ENCODE measurements around the gene PEX1.
"Not testable (repeated sequence)": the region's sequence is repeated elsewhere in the genome, so short reads cannot be mapped to it uniquely, and the experiment has no call there.

Gene PEX1

GRCh38 chr7:92503767-92504166 lies 24.6 kb downstream of the PEX1 start:
- no peak for DNase-seq

DNA sequence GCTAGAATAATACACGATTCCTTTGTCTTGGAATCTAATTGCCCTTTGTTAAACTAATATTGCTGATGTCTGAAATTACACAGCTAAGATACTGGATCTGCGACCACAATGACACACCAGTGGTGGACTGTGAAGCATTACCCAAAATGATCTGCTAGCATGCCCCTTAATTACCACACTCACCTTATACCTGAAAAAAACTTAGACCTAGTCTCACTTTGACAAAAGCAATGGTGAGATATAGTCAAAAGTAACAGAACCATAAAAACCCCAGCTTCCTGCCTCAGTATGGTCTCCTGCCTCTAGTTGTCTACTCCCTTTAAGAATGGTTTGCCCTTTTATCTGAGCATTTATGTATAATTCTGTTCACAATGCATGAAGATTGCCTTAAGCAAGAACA lies 29.8 kb downstream of the PEX1 start:
- no peak for DNase-seq

DNA sequence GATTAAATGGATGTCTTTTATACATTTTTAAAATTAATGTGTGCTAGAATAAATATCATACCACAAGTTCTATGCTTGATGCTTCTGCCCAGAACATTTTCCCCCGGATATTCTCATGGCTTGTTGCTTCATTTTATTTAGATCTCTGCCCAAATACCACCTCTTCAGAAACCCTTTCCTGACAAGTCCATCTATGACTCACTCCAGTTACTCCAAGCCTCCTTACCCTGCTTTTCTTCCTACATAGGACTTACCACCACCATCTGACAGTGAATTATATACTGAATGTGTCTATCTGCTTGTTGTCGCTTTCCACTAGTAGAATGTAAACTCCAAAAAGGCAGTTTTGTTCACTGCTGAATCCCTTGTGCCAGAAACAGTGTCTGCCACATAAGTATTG lies 31.4 kb downstream of the PEX1 start:
- DNase-seq = no peak

DNA sequence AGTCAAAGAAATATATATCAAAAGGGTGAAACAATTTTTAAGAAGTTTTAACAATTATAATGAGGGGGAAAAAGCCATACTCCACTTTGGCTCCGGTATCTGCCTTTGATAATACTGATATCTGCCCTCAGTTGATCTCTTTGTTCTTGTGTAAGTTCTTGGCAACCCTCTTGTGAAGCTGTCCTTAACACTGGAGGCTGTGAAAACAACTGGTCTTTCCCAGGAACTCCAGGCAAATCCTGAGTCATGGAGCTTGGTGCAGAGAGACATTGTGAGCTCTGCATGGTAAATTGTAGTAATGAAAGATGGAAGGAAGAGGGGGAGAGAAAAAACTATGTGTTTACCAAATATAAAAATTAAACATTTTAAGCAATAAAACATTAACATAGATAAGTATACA lies 38.7 kb downstream of the PEX1 start:
- no peak for DNase-seq

GRCh38 chr7:92487804-92488203 lies 40.5 kb downstream of the PEX1 start:
- DNase-seq = no peak

DNA sequence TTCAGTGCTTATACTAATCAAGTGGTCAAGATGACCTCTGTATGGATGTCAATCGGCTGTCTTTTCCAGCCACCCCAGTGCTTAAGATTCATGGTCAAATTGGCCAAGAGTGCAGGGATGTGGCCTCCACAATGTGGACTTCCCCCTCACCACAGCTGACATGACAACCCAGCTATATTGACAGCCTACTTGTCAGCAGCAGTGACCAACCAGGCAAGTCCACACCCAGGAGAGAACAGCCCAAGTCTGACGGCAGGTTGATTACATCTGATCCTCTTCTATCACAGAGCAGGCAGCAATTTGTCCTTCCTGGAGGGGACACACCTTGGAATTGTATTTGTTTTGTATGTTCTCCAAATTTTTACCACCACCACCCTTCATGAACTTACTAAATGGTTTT lies 42.3 kb downstream of the PEX1 start:
- DNase-seq = no peak

GRCh38 chr7:92485267-92485892 lies 42.9 kb downstream of the PEX1 start:
- DNase-seq = no peak

DNA sequence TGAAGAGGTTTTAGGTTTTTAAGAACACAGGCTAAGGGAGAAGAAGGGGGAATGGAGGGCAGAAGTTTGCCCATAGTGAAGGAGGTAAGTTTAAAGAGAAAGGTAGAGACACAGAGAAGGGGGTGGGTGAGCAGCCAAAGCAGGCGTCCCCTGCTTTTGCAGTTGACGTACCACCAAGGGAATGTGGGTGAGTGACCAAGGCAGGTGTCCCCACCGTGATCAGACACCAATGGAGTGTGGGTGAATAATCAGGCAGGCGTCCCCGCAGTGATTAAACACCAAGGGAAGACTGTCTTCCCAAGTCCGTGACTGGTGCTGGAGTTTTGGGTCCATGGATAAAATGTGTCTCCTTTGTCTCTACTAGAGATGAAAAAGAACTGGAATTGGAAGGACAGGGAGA lies 44.1 kb downstream of the PEX1 start:
- DNase-seq = not testable (repeated sequence)

DNA sequence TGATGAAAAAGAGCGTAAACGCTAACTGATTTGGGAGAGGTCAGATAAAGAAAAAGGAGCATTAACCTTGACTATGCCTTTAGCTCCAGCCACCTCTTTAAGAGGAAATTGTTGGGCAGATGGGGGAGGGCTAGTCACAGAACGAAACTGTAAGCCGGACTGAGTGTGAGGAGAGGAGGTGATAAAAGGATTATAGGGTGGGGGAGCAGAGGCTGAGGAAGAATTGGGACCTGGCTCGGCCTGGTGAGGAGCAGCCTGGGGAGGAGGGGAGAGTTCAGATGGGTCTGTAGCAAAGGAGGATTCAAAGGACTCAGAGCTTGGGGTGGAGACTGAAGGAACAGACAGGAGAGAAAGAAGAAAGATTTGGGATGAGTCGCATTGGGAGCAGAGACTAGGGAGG lies 44.7 kb downstream of the PEX1 start:
- not testable (repeated sequence) for DNase-seq

DNA sequence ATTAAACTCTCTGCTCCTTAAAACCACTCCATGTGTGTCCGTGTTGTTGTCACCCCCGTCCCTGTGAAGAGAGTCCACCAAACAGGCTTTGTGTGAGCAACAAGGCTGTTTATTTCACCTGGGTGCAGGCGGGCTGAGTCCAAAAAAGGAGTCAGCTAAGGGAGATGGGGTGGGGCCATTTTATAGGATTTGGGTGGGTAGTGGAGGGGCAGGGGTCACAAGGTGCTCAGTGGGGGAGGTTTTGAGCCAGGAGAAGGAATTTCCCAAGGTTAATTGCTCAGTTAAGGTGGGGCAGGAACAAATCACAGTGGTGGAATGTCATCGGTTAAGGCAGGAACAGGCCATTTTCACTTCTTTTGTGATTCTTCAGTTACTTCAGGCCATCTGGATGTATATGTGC lies 49.2 kb downstream of the PEX1 start:
- not testable (repeated sequence) for DNase-seq

- DNase-seq = no peak
These were observed 49.6 kb downstream of the PEX1 start for GRCh38 chr7:92478711-92479110.

- DNase-seq = no peak
These were observed 50.2 kb downstream of the PEX1 start for GRCh38 chr7:92478095-92478494.

- not testable (repeated sequence) for DNase-seq
These were observed 50.6 kb downstream of the PEX1 start, which contains the start of gene ERVW-1 for GRCh38 chr7:92477681-92478080. Gene ERVW-1 (minus strand): TSS chr7:92477946. CDS start chr7:92470381, 7,565 bp downstream.

GRCh38 chr7:92475851-92476590 lies 52.3 kb downstream of the PEX1 start:
- not testable (repeated sequence) for DNase-seq

DNA sequence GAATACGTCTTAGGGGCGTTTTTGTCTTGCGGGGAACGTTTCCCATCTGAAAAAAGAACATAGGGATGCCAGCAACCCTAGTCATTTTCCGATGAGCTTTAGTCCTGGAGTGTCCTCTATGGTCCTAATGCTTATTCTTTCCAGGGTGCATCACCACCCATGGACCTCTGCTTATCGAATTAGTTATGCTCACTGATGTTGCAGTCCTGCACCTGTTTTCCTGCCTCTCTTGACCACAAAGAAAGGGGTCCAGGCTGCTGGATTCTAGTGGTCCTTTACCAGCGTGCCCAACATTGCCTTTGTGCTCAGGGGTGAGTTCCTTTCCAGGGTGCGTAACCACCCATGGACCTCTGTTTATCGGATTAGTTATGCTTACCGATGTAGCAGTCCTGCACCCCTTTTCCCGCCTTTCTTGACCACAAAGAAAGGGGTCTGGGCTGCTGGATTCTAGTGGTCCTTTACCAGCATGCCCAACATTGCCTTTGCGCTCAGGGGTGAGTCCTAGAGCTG lies 53.0 kb downstream of the PEX1 start:
- DNase-seq = not testable (repeated sequence)

GRCh38 chr7:92473989-92474388 lies 54.3 kb downstream of the PEX1 start:
- DNase-seq = not testable (repeated sequence)

GRCh38 chr7:92468589-92468988 lies 59.7 kb downstream of the PEX1 start:
- not testable (repeated sequence) for DNase-seq

DNA sequence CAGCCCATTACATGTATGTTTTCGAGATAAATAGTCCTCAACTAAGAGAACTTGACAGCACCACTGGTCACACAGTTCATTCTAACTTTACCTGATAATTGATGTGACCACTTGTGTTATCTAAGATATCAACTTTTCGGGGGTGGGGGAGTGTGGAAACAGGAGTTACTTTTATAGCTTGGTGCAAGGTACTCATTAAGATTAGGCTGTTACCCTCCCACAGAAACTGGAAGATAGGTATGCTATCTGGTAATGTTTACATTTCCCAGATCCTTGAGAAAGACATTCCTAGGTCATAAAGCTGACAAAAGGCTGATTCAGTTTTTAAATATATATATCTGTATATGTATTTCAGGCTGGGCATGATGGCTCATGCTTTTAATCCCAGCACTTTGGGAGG lies 61.6 kb downstream of the PEX1 start:
- no peak for DNase-seq

- DNase-seq = no peak
These were observed 63.8 kb downstream of the PEX1 start for GRCh38 chr7:92464515-92464914.

DNA sequence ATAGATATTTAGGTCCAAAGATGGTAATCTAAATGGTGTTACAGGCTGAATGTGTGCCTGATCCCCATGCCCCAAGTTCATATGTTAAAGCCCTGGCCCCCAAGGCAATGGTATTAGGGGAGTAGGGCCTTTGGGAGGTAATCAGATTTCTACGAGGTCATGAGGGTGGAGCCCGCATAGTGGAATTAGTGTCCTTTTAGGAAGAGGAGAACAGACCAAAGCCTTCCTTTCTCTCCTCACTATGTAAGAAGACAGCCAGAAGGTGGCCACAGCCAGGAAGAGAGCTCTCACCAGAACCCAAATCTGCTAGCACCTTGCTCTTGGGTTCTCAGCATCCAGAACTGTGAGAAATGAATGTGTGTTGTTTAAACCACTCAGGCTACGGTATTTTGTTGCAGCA lies 65.8 kb downstream of the PEX1 start:
- DNase-seq = no peak

- no peak for DNase-seq
These were observed 67.0 kb downstream of the PEX1 start for GRCh38 chr7:92461027-92462003.

DNA sequence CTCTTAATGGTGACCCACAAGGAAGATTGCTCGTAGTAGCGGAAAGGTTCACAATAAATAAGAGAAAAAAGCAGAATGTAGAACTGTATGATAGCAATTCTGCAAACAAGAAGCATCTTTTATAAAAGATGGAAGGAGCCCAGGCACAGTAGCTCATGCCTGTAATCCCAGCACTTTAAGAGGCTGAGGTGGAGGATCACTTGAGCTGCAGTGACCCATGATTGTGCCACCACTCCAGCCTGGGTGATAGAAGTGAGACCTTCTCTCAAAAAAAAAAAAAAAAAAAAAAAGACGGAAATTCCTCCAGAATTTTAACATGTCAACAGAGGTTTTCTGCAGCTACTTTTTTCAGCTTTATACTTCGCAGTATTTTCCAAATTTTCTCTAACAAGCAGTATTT lies 67.8 kb downstream of the PEX1 start:
- no peak for DNase-seq

- DNase-seq = no peak
These were observed 68.2 kb downstream of the PEX1 start for GRCh38 chr7:92460109-92460508.

Data from NCI-H1436 (cell line).